ENCODE data around the gene SKAP1. TPM values are rescaled to one million over a fixed set of nuclear protein-coding genes. Genes with fewer than 3 reads are reported as not detected.
A peak's percentile ranks its signal among the peaks of the same experiment; 100 is the strongest.

The SKAP1 gene
- total and polyA plus RNA-seq, 2 of the 13 experiments (the other 11 are each of a cell fraction or from before 2014, with no cell fraction given), result 0.21 TPM; not detected in 1

- peak; percentile 71 for TF ChIP-seq POGK (CRISPR knock-in tag; conservative IDR thresholded peaks at IDR 0.05)
- no peak for TF ChIP-seq ZNF615 (CRISPR knock-in tag; IDR thresholded peaks at IDR 0.05; ENCODE audit: borderline replicate concordance)
- TF ChIP-seq SIX4 (CRISPR knock-in tag; IDR thresholded peaks at IDR 0.05), result no peak; the same call in 1 of the 2 replicates
- 0 out of 2 replicates have a peak, but pooled peaks have one; percentile 60 for TF ChIP-seq ZNF34 (CRISPR knock-in tag; IDR thresholded peaks at IDR 0.05; ENCODE audit: borderline replicate concordance)
- TF ChIP-seq SIX1 (CRISPR knock-in tag; IDR thresholded peaks at IDR 0.05; ENCODE audit: borderline replicate concordance), result peak; percentile 57
- no peak for TF ChIP-seq ZNF720 (CRISPR knock-in tag; IDR thresholded peaks at IDR 0.05)
- TF ChIP-seq HDAC2 (CRISPR knock-in tag; IDR thresholded peaks at IDR 0.05), result peak; percentile 26; the same call in 1 of the 2 replicates
- 0 out of 2 replicates have a peak, but pooled peaks have one; percentile 64 for TF ChIP-seq ZNF674 (CRISPR knock-in tag; IDR thresholded peaks at IDR 0.05; ENCODE audit: low read depth)
- no peak for TF ChIP-seq MTF1 (CRISPR knock-in tag; IDR thresholded peaks at IDR 0.05)
- no peak for TF ChIP-seq GPBP1L1 (CRISPR knock-in tag; IDR thresholded peaks at IDR 0.05)
- 0 out of 2 replicates have a peak, but pooled peaks have one; percentile 73 for TF ChIP-seq ZNF549 (CRISPR knock-in tag; IDR thresholded peaks at IDR 0.05)
- TF ChIP-seq PAXIP1 (CRISPR knock-in tag; conservative IDR thresholded peaks at IDR 0.05), result peak; percentile 69
- TF ChIP-seq, protein P1, sequence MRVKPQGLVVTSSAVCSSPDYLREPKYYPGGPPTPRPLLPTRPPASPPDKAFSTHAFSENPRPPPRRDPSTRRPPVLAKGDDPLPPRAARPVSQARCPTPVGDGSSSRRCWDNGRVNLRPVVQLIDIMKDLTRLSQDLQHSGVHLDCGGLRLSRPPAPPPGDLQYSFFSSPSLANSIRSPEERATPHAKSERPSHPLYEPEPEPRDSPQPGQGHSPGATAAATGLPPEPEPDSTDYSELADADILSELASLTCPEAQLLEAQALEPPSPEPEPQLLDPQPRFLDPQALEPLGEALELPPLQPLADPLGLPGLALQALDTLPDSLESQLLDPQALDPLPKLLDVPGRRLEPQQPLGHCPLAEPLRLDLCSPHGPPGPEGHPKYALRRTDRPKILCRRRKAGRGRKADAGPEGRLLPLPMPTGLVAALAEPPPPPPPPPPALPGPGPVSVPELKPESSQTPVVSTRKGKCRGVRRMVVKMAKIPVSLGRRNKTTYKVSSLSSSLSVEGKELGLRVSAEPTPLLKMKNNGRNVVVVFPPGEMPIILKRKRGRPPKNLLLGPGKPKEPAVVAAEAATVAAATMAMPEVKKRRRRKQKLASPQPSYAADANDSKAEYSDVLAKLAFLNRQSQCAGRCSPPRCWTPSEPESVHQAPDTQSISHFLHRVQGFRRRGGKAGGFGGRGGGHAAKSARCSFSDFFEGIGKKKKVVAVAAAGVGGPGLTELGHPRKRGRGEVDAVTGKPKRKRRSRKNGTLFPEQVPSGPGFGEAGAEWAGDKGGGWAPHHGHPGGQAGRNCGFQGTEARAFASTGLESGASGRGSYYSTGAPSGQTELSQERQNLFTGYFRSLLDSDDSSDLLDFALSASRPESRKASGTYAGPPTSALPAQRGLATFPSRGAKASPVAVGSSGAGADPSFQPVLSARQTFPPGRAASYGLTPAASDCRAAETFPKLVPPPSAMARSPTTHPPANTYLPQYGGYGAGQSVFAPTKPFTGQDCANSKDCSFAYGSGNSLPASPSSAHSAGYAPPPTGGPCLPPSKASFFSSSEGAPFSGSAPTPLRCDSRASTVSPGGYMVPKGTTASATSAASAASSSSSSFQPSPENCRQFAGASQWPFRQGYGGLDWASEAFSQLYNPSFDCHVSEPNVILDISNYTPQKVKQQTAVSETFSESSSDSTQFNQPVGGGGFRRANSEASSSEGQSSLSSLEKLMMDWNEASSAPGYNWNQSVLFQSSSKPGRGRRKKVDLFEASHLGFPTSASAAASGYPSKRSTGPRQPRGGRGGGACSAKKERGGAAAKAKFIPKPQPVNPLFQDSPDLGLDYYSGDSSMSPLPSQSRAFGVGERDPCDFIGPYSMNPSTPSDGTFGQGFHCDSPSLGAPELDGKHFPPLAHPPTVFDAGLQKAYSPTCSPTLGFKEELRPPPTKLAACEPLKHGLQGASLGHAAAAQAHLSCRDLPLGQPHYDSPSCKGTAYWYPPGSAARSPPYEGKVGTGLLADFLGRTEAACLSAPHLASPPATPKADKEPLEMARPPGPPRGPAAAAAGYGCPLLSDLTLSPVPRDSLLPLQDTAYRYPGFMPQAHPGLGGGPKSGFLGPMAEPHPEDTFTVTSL (CRISPR knock-in tag; IDR thresholded peaks at IDR 0.05; ENCODE audit: borderline replicate concordance), result peak; percentile 21; the same call in 1 of the 2 replicates
Observed at GRCh38 chr17:48107137-48108055, 322.6 kb downstream of the SKAP1 start, which contains the start of gene SNX11 (continued).

Measured in HepG2 (cell line).